IPS-20b (cell line): ENCODE data around the gene TPH1.
"Not testable (repeated sequence)": the region's sequence is repeated elsewhere in the genome, so short reads cannot be mapped to it uniquely, and the experiment has no call there.

Experiments used
- H3K27ac ChIP-seq: one replicate; pipeline ENCODE4 v1.5.1; 2013; ENCODE audit warnings: low read length
- H3K27me3 ChIP-seq: 2 replicates; pipeline ENCODE4 v1.6.1; 2013; ENCODE audit warnings: mild to moderate bottlenecking, low read length, inconsistent platforms; ENCODE audit not compliant: insufficient read depth
- H3K36me3 ChIP-seq: 2 replicates; pipeline ENCODE4 v1.6.1; 2013; ENCODE audit warnings: low read depth, mild to moderate bottlenecking, inconsistent platforms, low read length, moderate library complexity; ENCODE audit not compliant: insufficient read depth
- H3K4me1 ChIP-seq: 2 replicates; pipeline ENCODE4 v1.6.1; 2013; ENCODE audit warnings: mild to moderate bottlenecking, control low read depth, inconsistent platforms, low read length, moderate library complexity; ENCODE audit not compliant: insufficient read depth
- H3K4me3 ChIP-seq: 2 replicates; pipeline ENCODE4 v1.5.1; 2013; ENCODE audit warnings: mild to moderate bottlenecking, low read length, inconsistent platforms
- H3K9ac ChIP-seq: 2 replicates; pipeline ENCODE4 v1.6.1; 2013; ENCODE audit warnings: low read depth, mild to moderate bottlenecking, inconsistent platforms, low read length, moderate library complexity
- H3K9me3 ChIP-seq: 2 replicates; pipeline ENCODE4 v1.6.1; 2013; ENCODE audit warnings: mild to moderate bottlenecking, low read depth, low read length, inconsistent platforms; ENCODE audit not compliant: insufficient read depth

TPH1 gene

GRCh38 chr11:18000760-18001159, 45.3 kb downstream of the TPH1 start:
- H3K36me3 ChIP-seq, result peaks cover 41% of the 10 kb centered on the region
- H3K4me3 ChIP-seq, result no peak overlapping the region
- H3K27ac ChIP-seq, result no peak overlapping the region
- H3K4me1 ChIP-seq, result no peaks in the 10 kb centered on the region
- no peaks in the 10 kb centered on the region for H3K9me3 ChIP-seq
- H3K27me3 ChIP-seq, result no peaks in the 10 kb centered on the region
- H3K9ac ChIP-seq, result no peak overlapping the region

- H3K36me3 ChIP-seq, result peaks cover 36% of the 10 kb centered on the region
- not testable (repeated sequence) for H3K9ac ChIP-seq, H3K27ac ChIP-seq, H3K27me3 ChIP-seq, H3K4me3 ChIP-seq, H3K4me1 ChIP-seq, H3K9me3 ChIP-seq
These were observed 45.9 kb downstream of the TPH1 start for GRCh38 chr11:18000128-18000527.
